HEK293 (cell line): ENCODE data around the gene ANP32B.
A peak's percentile ranks its signal among the peaks of the same experiment; 100 is the strongest.

Source experiments
- AEBP2 ChIP-seq: fragments of 450-650 bp; formaldehyde crosslinking; IDR thresholded peaks from 2 replicates; pipeline ENCODE4 v1.5.1; 2016; ENCODE audit warnings: missing biosample characterization, missing genetic modification characterization, borderline replicate concordance
- ELK4 ChIP-seq: IDR thresholded peaks from 2 replicates; pipeline ENCODE4 v1.6.1; 2011; ENCODE audit warnings: mild to moderate bottlenecking, low read depth, low read length, borderline replicate concordance
- HOXA7 ChIP-seq: sonication (generic); formaldehyde crosslinking; IDR thresholded peaks from 2 replicates; pipeline ENCODE4 v1.8.1; 2022; ENCODE audit warnings: missing genetic modification reagents, borderline replicate concordance
- KLF8 ChIP-seq: fragments of 450-650 bp; formaldehyde crosslinking; IDR thresholded peaks from 2 replicates; pipeline ENCODE4 v1.5.1; 2016; ENCODE audit warnings: missing biosample characterization, missing genetic modification characterization
- MEIS1 ChIP-seq: sonication (generic); formaldehyde crosslinking; IDR thresholded peaks from 2 replicates; pipeline ENCODE4 v1.8.1; 2022; ENCODE audit warnings: missing genetic modification reagents, mild to moderate bottlenecking, borderline replicate concordance
- SCRT1 ChIP-seq: fragments of 450-650 bp; formaldehyde crosslinking; IDR thresholded peaks from 2 replicates; pipeline ENCODE4 v1.5.1; 2016; ENCODE audit warnings: missing biosample characterization, missing genetic modification characterization, borderline replicate concordance
- SP2 ChIP-seq: fragments of 450-650 bp; formaldehyde crosslinking; IDR thresholded peaks from 2 replicates; pipeline ENCODE4 v1.5.1; 2016; ENCODE audit warnings: missing biosample characterization, missing genetic modification characterization
- YY1 ChIP-seq: fragments of 450-650 bp; formaldehyde crosslinking; IDR thresholded peaks from 2 replicates; pipeline ENCODE4 v1.5.1; 2018; ENCODE audit warnings: missing biosample characterization, missing genetic modification characterization
- YY2 ChIP-seq: fragments of 450-650 bp; formaldehyde crosslinking; IDR thresholded peaks from 2 replicates; pipeline ENCODE4 v1.5.1; 2016; ENCODE audit warnings: missing biosample characterization, missing genetic modification characterization
- ZBTB1 ChIP-seq: fragments of 450-650 bp; formaldehyde crosslinking; IDR thresholded peaks from 2 replicates; pipeline ENCODE4 v1.5.1; 2016; ENCODE audit warnings: missing biosample characterization, missing genetic modification characterization
- ZBTB44 ChIP-seq: fragments of 450-650 bp; IDR thresholded peaks from 2 replicates; pipeline ENCODE4 v1.5.1; 2018; ENCODE audit warnings: missing biosample characterization, mild to moderate bottlenecking, missing genetic modification characterization
- ZNF274 ChIP-seq, 2 experiments: fragments of 200-500 bp in 1 of 2; fragments of 450-650 bp in 1 of 2; sonication (Bioruptor generic) in 1 of 2; formaldehyde crosslinking in 1 of 2; IDR thresholded peaks; 2 replicates each; pipeline versions ENCODE4 v1.5.1 to v1.6.1; 2014 to 2016; ENCODE audit warnings: borderline replicate concordance in 1 of 2, inconsistent platforms in 1 of 2, low read length in 1 of 2, missing biosample characterization in 1 of 2, missing genetic modification characterization in 1 of 2
- ZNF394 ChIP-seq: fragments of 450-650 bp; formaldehyde crosslinking; IDR thresholded peaks from 2 replicates; pipeline ENCODE4 v1.5.1; 2016; ENCODE audit warnings: missing biosample characterization, missing genetic modification characterization, mild to moderate bottlenecking, moderate library complexity, borderline replicate concordance
- ZNF416 ChIP-seq: fragments of 450-650 bp; formaldehyde crosslinking; IDR thresholded peaks from 2 replicates; pipeline ENCODE4 v1.5.1; 2016; ENCODE audit warnings: missing biosample characterization, missing genetic modification characterization
- ZNF513 ChIP-seq: fragments of 450-650 bp; IDR thresholded peaks from 2 replicates; pipeline ENCODE4 v1.5.1; 2018; ENCODE audit warnings: missing biosample characterization, missing genetic modification characterization
- ZNF521 ChIP-seq: fragments of 450-650 bp; formaldehyde crosslinking; IDR thresholded peaks from 2 replicates; pipeline ENCODE4 v1.5.1; 2017; ENCODE audit warnings: missing biosample characterization, mild to moderate bottlenecking, missing genetic modification characterization
- ZNF560 ChIP-seq: fragments of 450-650 bp; formaldehyde crosslinking; IDR thresholded peaks from 2 replicates; pipeline ENCODE4 v1.5.1; 2017; ENCODE audit warnings: missing biosample characterization, missing genetic modification characterization, borderline replicate concordance
- ZNF692 ChIP-seq: fragments of 450-650 bp; formaldehyde crosslinking; IDR thresholded peaks from 2 replicates; pipeline ENCODE4 v1.5.1; 2016; ENCODE audit warnings: missing biosample characterization, missing genetic modification characterization
- ZNF707 ChIP-seq: fragments of 450-650 bp; formaldehyde crosslinking; IDR thresholded peaks from 2 replicates; pipeline ENCODE4 v1.5.1; 2016; ENCODE audit warnings: missing biosample characterization, missing genetic modification characterization
- ZNF791 ChIP-seq: fragments of 450-650 bp; formaldehyde crosslinking; IDR thresholded peaks from 2 replicates; pipeline ENCODE4 v1.5.1; 2016; ENCODE audit warnings: missing biosample characterization, missing genetic modification characterization
- ZNF792 ChIP-seq: fragments of 450-650 bp; formaldehyde crosslinking; IDR thresholded peaks from 2 replicates; pipeline ENCODE4 v1.5.1; 2016; ENCODE audit warnings: missing biosample characterization, missing genetic modification characterization
- TF ChIP-seq, protein P1 (sequence below): fragments of 450-650 bp; formaldehyde crosslinking; IDR thresholded peaks from 2 replicates; pipeline ENCODE4 v1.5.1; 2017; ENCODE audit warnings: missing biosample characterization, missing genetic modification characterization
- TF ChIP-seq, protein P2 (sequence below): fragments of 450-650 bp; formaldehyde crosslinking; IDR thresholded peaks from 2 replicates; pipeline ENCODE4 v1.5.1; 2017; ENCODE audit warnings: missing biosample characterization, missing genetic modification characterization

Gene ANP32B

GRCh38 chr9:97982683-97983588 is at the start of gene ANP32B (continued):
- TF ChIP-seq ZNF791 (tag by site-specific recombination): no peak
- TF ChIP-seq ZNF792 (tag by site-specific recombination): no peak
- TF ChIP-seq ZNF707: no peak
- 0 out of 2 replicates have a peak, but pooled peaks have one; percentile 23 for TF ChIP-seq ZBTB44 (tag by site-specific recombination)
- no peak for TF ChIP-seq MEIS1
- TF ChIP-seq YY2 (tag by site-specific recombination): no peak
- TF ChIP-seq ZNF692 (tag by site-specific recombination): peak; percentile 90
- TF ChIP-seq ZNF394 (tag by site-specific recombination): no peak
- TF ChIP-seq SP2 (tag by site-specific recombination): peak; percentile 55
- no peak; the same call in 1 of the 2 replicates for TF ChIP-seq YY1
- TF ChIP-seq ZNF521 (tag by site-specific recombination): no peak
- TF ChIP-seq, protein P1, sequence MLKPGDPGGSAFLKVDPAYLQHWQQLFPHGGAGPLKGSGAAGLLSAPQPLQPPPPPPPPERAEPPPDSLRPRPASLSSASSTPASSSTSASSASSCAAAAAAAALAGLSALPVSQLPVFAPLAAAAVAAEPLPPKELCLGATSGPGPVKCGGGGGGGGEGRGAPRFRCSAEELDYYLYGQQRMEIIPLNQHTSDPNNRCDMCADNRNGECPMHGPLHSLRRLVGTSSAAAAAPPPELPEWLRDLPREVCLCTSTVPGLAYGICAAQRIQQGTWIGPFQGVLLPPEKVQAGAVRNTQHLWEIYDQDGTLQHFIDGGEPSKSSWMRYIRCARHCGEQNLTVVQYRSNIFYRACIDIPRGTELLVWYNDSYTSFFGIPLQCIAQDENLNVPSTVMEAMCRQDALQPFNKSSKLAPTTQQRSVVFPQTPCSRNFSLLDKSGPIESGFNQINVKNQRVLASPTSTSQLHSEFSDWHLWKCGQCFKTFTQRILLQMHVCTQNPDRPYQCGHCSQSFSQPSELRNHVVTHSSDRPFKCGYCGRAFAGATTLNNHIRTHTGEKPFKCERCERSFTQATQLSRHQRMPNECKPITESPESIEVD (tag by site-specific recombination): no peak
- TF ChIP-seq SCRT1 (tag by site-specific recombination): no peak
- no peak for TF ChIP-seq ZNF513 (tag by site-specific recombination)
- peak; percentile 80; the same call in 1 of the 2 replicates for TF ChIP-seq KLF8 (tag by site-specific recombination)
- no peak for TF ChIP-seq ZBTB1 (tag by site-specific recombination)
- no peak for TF ChIP-seq ZNF416
- TF ChIP-seq, protein P2, sequence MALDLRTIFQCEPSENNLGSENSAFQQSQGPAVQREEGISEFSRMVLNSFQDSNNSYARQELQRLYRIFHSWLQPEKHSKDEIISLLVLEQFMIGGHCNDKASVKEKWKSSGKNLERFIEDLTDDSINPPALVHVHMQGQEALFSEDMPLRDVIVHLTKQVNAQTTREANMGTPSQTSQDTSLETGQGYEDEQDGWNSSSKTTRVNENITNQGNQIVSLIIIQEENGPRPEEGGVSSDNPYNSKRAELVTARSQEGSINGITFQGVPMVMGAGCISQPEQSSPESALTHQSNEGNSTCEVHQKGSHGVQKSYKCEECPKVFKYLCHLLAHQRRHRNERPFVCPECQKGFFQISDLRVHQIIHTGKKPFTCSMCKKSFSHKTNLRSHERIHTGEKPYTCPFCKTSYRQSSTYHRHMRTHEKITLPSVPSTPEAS (tag by site-specific recombination): no peak
- no peak for TF ChIP-seq AEBP2 (tag by site-specific recombination)
- TF ChIP-seq ZNF560 (tag by site-specific recombination): no peak
- no peak for TF ChIP-seq HOXA7 (CRISPR knock-in tag)
- no peak for TF ChIP-seq ELK4
- TF ChIP-seq ZNF274 (IDR thresholded peaks at IDR 0.05; ENCODE audit: low read length): no peak
- TF ChIP-seq ZNF274 (tag by site-specific recombination; IDR thresholded peaks at IDR 0.05; ENCODE audit: borderline replicate concordance): no peak
